H1 (cell line): ENCODE results near the gene SCARB2. TPM values are rescaled to one million over a fixed set of nuclear protein-coding genes. Genes with fewer than 3 reads are reported as not detected.

Experiments
- BCL11A ChIP-seq, 2 experiments: IDR thresholded peaks; one replicate each; pipeline ENCODE4 v1.6.1; 2011; ENCODE audit warnings: low read depth in 2 of 2, low read length in 2 of 2, mild to moderate bottlenecking in 2 of 2
- CBX5 ChIP-seq: fragments of 300-800, 300-1000 bp; sonication (generic); IDR thresholded peaks from 2 replicates; pipeline ENCODE4 v1.7.1; 2016; ENCODE audit warnings: antibody characterized with exemption, low read length, low read depth
- CHD2 ChIP-seq: IDR thresholded peaks from 2 replicates; pipeline ENCODE4 v1.6.1; 2012; ENCODE audit warnings: low read length, improper control_type of control experiment
- CHD7 ChIP-seq: fragments of 300-600 bp; sonication (generic); IDR thresholded peaks from 2 replicates; pipeline ENCODE4 v1.7.1; 2012; ENCODE audit warnings: low read length, moderate library complexity, mild to moderate bottlenecking, inconsistent platforms; ENCODE audit not compliant: insufficient replicate concordance
- EGR1 ChIP-seq: IDR thresholded peaks from 2 replicates; pipeline ENCODE4 v1.6.1; 2011; ENCODE audit warnings: low read depth, low read length, borderline replicate concordance
- HDAC6 ChIP-seq: IDR thresholded peaks from one replicate; pipeline ENCODE4 v1.7.1; 2012; ENCODE audit warnings: low read depth, mild to moderate bottlenecking, inconsistent platforms, low read length, moderate library complexity
- JUN ChIP-seq: IDR thresholded peaks from 2 replicates; pipeline ENCODE4 v1.6.1; 2011; ENCODE audit warnings: low read depth, mild to moderate bottlenecking, improper control_type of control experiment, low read length
- SUZ12 ChIP-seq: fragments of 200-600 bp; sonication (generic); IDR thresholded peaks from 2 replicates; pipeline ENCODE4 v1.6.1; 2012; ENCODE audit warnings: mild to moderate bottlenecking, inconsistent platforms, low read length, moderate library complexity, mixed read lengths
- TBP ChIP-seq: IDR thresholded peaks from 2 replicates; pipeline ENCODE4 v1.6.1; 2011; ENCODE audit warnings: low read depth, low read length, improper control_type of control experiment
- polyA plus RNA-seq, 7 experiments: library from polyadenylated mRNA; depleted of rRNA in 3 of 7; stranded (reverse) in 5 of 7; unstranded in 2 of 7; fragments of >200 nt in 5 of 7; fragments of 200-250 nt in 2 of 7; gene quantifications; 1 replicate in 5 of 7; 2 replicates in 1 of 7; 4 replicates in 1 of 7; pipeline versions ENCODE4 v1.2.1 to v1.2.3, GENCODE V29; 2011 to 2013; ENCODE audit warnings: missing spikeins in 2 of 7, mixed read lengths in 2 of 7
- total RNA-seq: library from RNA; stranded (reverse); fragmentation: NEBNext Ultra II Directional; extraction: Animal tissue kit (Norgen Biotek cat#: 25700); gene quantifications from 2 replicates; pipeline ENCODE4 v1.2.1, GENCODE V29; 2021
- TF ChIP-seq, protein P1 (sequence below): IDR thresholded peaks from 2 replicates; pipeline ENCODE4 v1.6.1; 2011; ENCODE audit warnings: low read length, improper control_type of control experiment

The SCARB2 gene
- total and polyA plus RNA-seq, 2 of the 8 experiments (the other 6 are each of a cell fraction or from before 2014, with no cell fraction given): 18.5 to 35.7 TPM

- TF ChIP-seq CHD7 (no peak), CBX5 (no peak), CHD2 (no peak), SUZ12 (no peak), TBP (no peak), EGR1 (no peak), BCL11A (IDR thresholded peaks at IDR 0.05; ENCODE audit: low read depth in 2 of 2, low read length in 2 of 2) (no peak), JUN (no peak), HDAC6 (no peak)
- TF ChIP-seq, protein P1, sequence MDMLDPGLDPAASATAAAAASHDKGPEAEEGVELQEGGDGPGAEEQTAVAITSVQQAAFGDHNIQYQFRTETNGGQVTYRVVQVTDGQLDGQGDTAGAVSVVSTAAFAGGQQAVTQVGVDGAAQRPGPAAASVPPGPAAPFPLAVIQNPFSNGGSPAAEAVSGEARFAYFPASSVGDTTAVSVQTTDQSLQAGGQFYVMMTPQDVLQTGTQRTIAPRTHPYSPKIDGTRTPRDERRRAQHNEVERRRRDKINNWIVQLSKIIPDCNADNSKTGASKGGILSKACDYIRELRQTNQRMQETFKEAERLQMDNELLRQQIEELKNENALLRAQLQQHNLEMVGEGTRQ: no peak
Measured at GRCh38 chr4:76197031-76197743, 16.4 kb downstream of the SCARB2 start (continued).
